HepG2 (cell line): Measurements from ENCODE around the gene NEK8. TPM values are rescaled to one million over a fixed set of nuclear protein-coding genes. Genes with fewer than 3 reads are reported as not detected.

Source experiments
- ARID3A ChIP-seq: IDR thresholded peaks from 2 replicates; pipeline ENCODE4 v1.6.1; 2012; ENCODE audit warnings: low read depth, low read length, improper control_type of control experiment
- DNMT3B ChIP-seq: conservative IDR thresholded peaks from 2 replicates; pipeline ENCODE4 v1.6.1; 2016; ENCODE audit warnings: missing biosample characterization, control low read depth
- FOXO1 ChIP-seq: sonication (generic); formaldehyde crosslinking; IDR thresholded peaks from 2 replicates; pipeline ENCODE4 v1.4.0; 2020; ENCODE audit warnings: missing genetic modification reagents
- GRHL1 ChIP-seq: sonication (generic); formaldehyde crosslinking; conservative IDR thresholded peaks from 2 replicates; pipeline ENCODE4 v1.8.0; 2022; ENCODE audit warnings: missing genetic modification reagents
- MAF1 ChIP-seq: sonication (generic); formaldehyde crosslinking; IDR thresholded peaks from 2 replicates; pipeline ENCODE4 v1.5.0; 2020; ENCODE audit warnings: missing genetic modification reagents, borderline replicate concordance
- PATZ1 ChIP-seq: sonication (generic); formaldehyde crosslinking; IDR thresholded peaks from 2 replicates; pipeline ENCODE4 v1.4.0; 2020; ENCODE audit warnings: missing genetic modification reagents
- REL ChIP-seq: sonication (generic); formaldehyde crosslinking; conservative IDR thresholded peaks from 2 replicates; pipeline ENCODE4 v1.8.0; 2022; ENCODE audit warnings: mild to moderate bottlenecking, missing genetic modification reagents, moderate library complexity
- TOPORS ChIP-seq: sonication (generic); formaldehyde crosslinking; IDR thresholded peaks from 2 replicates; pipeline ENCODE4 v1.8.0; 2023; ENCODE audit warnings: mild to moderate bottlenecking, missing genetic modification reagents
- ZNF296 ChIP-seq: sonication (generic); formaldehyde crosslinking; conservative IDR thresholded peaks from 2 replicates; pipeline ENCODE4 v1.5.0; 2020; ENCODE audit warnings: mild to moderate bottlenecking, missing genetic modification reagents
- ZNF780A ChIP-seq: sonication (generic); formaldehyde crosslinking; IDR thresholded peaks from 2 replicates; pipeline ENCODE4 v1.8.0; 2022; ENCODE audit warnings: mild to moderate bottlenecking, missing genetic modification reagents, moderate library complexity
- ZNF800 ChIP-seq: sonication (generic); formaldehyde crosslinking; IDR thresholded peaks from 2 replicates; pipeline ENCODE4 v1.4.0; 2020; ENCODE audit warnings: missing genetic modification reagents
- polyA plus RNA-seq, 8 experiments: library from polyadenylated mRNA; depleted of rRNA in 3 of 8; stranded (reverse) in 7 of 8; unstranded in 1 of 8; fragments of >200 nt; fragmentation: Illumina TruSeq in 4 of 8; extraction: Trizol in 4 of 8; gene quantifications; 2 replicates each; pipeline versions ENCODE4 v1.2.1 to v1.2.3, GENCODE V29; 2011 to 2016; ENCODE audit warnings: low read depth in 4 of 8, missing spikeins in 1 of 8, mixed read lengths in 1 of 8; ENCODE audit not compliant: insufficient read depth in 1 of 8
- total RNA-seq, 5 experiments: library from RNA; depleted of rRNA; stranded (reverse); fragments of >200 nt; fragmentation: Illumina TruSeq; extraction: Trizol; gene quantifications; 2 replicates each; pipeline ENCODE4 v1.2.3, GENCODE V29; 2016; ENCODE audit warnings: low read depth in 1 of 5
- TF ChIP-seq, protein P1 (sequence below): sonication (generic); formaldehyde crosslinking; IDR thresholded peaks from 2 replicates; pipeline ENCODE4 v1.4.0; 2020; ENCODE audit warnings: missing genetic modification reagents
- TF ChIP-seq, protein P2 (sequence below): sonication (generic); formaldehyde crosslinking; IDR thresholded peaks from 2 replicates; pipeline ENCODE4 v1.9.0; 2021; ENCODE audit warnings: missing genetic modification reagents, borderline replicate concordance

NEK8 gene
- total and polyA plus RNA-seq, 2 of the 13 experiments (the other 11 are each of a cell fraction or from before 2014, with no cell fraction given), result 5.8 to 13.5 TPM

- TF ChIP-seq, protein P1, sequence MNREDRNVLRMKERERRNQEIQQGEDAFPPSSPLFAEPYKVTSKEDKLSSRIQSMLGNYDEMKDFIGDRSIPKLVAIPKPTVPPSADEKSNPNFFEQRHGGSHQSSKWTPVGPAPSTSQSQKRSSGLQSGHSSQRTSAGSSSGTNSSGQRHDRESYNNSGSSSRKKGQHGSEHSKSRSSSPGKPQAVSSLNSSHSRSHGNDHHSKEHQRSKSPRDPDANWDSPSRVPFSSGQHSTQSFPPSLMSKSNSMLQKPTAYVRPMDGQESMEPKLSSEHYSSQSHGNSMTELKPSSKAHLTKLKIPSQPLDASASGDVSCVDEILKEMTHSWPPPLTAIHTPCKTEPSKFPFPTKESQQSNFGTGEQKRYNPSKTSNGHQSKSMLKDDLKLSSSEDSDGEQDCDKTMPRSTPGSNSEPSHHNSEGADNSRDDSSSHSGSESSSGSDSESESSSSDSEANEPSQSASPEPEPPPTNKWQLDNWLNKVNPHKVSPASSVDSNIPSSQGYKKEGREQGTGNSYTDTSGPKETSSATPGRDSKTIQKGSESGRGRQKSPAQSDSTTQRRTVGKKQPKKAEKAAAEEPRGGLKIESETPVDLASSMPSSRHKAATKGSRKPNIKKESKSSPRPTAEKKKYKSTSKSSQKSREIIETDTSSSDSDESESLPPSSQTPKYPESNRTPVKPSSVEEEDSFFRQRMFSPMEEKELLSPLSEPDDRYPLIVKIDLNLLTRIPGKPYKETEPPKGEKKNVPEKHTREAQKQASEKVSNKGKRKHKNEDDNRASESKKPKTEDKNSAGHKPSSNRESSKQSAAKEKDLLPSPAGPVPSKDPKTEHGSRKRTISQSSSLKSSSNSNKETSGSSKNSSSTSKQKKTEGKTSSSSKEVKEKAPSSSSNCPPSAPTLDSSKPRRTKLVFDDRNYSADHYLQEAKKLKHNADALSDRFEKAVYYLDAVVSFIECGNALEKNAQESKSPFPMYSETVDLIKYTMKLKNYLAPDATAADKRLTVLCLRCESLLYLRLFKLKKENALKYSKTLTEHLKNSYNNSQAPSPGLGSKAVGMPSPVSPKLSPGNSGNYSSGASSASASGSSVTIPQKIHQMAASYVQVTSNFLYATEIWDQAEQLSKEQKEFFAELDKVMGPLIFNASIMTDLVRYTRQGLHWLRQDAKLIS (CRISPR knock-in tag), result peak; percentile 83; the same call in 1 of the 2 replicates
- TF ChIP-seq MAF1 (CRISPR knock-in tag), result no peak
- peak; percentile 99 for TF ChIP-seq PATZ1 (CRISPR knock-in tag)
- TF ChIP-seq TOPORS (CRISPR knock-in tag), result no peak
- no peak for TF ChIP-seq DNMT3B (CRISPR knock-in tag)
- no peak for TF ChIP-seq ZNF780A (CRISPR knock-in tag)
- TF ChIP-seq ARID3A, result no peak
- 0 out of 2 replicates have a peak, but pooled peaks have one; percentile 10 for TF ChIP-seq FOXO1 (CRISPR knock-in tag)
- TF ChIP-seq REL (CRISPR knock-in tag), result no peak
- TF ChIP-seq, protein P2, sequence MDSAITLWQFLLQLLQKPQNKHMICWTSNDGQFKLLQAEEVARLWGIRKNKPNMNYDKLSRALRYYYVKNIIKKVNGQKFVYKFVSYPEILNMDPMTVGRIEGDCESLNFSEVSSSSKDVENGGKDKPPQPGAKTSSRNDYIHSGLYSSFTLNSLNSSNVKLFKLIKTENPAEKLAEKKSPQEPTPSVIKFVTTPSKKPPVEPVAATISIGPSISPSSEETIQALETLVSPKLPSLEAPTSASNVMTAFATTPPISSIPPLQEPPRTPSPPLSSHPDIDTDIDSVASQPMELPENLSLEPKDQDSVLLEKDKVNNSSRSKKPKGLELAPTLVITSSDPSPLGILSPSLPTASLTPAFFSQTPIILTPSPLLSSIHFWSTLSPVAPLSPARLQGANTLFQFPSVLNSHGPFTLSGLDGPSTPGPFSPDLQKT (CRISPR knock-in tag), result no peak
- TF ChIP-seq ZNF296, result no peak
- TF ChIP-seq ZNF800, result no peak
- TF ChIP-seq GRHL1 (CRISPR knock-in tag), result no peak
These were observed 16.6 kb downstream of the NEK8 start (continued) for GRCh38 chr17:28744972-28745785.
